ENCODE data around the gene RHOD.

Gene RHOD

DNA sequence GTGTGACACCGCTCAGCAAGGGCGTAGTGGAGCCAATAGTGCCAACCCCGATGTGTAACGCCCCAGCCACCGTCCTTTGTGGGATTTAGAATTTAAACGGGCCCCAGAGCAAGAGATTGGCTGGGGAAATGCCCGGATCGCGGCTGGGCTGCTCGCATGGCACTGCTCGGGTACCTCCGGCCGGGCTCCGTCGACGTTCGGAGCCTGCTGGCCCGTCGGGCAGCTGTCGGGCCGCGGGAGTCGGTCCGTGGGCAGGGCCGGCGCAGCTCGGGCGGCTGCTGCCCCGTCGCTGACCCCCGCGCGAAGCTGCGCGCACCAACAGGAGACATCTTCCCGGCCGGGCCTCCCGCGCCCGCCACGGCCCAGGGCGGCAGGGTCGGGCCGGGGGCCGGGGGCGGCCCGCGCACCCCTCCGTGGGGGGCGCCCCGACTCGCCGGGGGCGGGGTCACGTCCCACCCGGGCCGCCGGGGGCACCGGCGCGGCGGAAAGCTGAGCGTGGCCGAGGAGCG lies 61.1 kb downstream of the RHOD start:
- peak; percentile 39 for DNase-seq

DNA sequence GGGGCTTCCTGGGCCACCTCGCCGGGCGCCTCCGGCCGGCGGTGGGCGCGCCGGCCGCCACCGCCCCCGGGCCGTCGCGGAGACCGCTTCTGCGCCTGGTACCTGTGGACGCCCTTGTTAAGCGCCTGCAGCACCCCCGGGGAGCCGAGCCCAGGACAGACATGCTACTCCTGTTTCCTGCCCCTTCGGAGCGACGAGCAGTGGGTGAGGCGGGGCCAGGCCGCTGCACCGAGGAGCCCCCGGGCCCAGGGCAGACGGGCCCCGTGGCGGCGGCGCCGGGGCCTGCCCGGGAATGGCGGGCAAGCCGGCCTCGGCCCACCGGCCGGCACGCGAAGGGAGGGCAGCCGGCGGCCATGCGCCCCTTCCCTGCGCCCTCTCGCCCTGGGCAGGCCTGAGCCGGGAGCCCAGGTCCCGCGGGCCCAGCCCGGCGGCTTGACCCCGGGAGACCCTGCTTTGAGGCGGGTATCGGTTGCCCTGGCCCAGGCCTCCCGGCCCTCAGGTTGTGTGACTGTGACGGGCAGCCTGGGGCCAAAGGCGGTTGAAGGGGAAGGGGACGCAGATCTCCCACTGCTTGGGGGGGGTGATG lies 61.6 kb downstream of the RHOD start:
- DNase-seq: peak; percentile 56

DNA sequence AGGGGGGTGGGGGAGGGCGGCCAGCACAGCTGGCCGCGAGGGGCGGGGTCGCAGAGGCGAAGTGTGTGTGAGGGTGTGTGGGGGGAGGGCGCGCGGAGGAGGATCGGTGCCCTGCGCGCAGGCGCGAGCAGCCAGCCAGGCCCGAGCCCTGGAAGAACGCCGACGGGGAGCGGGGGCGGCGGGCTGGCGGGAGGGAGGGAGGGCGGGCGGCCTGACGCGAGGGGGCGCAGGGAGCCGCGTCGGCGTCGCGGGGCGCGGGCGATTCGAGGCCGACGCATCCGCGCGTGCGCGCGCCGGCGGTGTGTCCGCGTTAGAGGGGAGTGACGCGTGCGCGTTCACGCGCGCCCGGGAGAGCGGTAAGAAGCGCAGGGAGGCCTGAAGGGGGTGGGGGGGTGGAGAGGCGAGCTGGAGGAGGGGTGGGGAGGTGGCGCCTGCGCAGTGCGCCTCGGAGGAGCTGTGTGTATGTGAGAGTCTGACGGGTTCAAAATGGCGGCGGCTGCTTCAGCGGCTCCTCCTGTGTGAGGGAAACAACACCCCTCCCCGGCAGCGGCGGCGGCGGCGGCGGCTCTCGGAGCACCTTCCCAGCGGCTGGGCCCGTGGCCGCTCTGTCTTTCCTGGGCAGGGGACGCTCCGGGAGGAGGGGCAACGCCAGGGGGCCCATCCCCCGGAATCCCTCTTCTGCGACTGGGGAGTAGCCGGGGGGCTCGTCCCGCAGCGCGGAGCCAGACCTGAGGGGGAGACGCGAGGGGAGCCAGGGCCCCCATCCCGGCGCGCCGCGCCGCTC lies 62.3 kb downstream of the RHOD start, which contains the start of gene KDM2A:
Gene KDM2A (plus strand): TSS at position 463 of the 784 bp plus-strand sequence. CDS start 2,054 bp downstream, outside the sequence.
- peak; percentile 99 for DNase-seq

DNA sequence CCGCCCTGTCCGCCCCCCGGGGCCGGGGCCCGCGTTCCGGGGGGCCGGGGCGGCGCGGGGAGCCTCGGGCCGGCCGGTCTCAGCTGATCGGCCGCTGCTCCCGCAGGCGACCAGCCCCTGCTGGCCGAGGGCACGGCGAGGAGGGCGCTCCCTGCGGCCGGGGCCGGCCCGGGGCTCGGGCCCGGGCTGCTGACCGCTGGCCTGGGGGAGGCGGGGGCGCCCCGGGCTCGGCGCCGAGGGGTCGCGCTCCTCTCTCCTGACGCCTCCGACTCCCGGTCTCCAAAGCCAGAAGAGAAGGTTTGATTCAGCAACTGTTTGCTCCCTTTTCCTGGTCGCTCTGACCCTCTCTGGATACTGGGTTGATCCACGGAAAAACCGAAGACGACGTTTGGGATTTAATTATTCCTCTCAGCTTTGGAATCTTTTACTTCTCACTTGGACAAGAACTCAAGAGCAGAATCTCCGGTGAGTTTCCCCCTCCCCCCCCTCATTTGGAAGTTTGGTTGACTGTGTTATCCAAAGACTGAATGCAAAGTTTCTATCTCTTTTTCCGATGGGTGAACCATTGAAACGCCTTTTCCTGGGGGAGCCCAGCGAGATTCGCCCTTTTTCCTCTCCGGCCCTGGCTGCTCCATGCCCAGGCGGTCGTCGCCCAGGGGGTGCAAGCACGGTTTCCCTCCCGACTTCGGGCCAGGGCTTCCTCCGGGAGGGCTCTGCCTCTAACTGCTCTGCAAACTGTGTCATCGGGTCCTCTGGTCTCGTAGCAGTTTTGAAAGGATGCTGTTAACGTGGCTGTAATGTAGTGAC lies 63.1 kb downstream of the RHOD start:
- DNase-seq: peak; percentile 12

DNA sequence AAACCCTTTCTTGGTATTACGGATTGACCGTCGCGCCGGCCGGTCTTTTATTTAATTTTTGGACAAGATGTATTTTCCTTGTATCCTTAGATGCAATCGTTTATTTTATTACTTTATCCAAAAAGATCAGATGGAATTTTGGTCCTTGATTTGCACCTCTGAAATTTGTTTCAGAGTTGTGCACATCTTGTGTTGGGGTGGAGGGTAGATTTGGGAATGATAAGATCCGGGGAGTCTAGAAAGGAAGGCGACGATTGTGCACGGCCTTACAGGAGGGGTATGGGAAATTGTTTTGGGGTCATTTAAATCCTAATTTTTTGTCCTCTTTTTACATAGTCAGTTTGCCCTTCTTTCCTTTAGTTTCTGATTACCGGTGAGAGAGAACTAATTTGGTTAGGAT lies 63.8 kb downstream of the RHOD start:
- DNase-seq: no peak

DNA sequence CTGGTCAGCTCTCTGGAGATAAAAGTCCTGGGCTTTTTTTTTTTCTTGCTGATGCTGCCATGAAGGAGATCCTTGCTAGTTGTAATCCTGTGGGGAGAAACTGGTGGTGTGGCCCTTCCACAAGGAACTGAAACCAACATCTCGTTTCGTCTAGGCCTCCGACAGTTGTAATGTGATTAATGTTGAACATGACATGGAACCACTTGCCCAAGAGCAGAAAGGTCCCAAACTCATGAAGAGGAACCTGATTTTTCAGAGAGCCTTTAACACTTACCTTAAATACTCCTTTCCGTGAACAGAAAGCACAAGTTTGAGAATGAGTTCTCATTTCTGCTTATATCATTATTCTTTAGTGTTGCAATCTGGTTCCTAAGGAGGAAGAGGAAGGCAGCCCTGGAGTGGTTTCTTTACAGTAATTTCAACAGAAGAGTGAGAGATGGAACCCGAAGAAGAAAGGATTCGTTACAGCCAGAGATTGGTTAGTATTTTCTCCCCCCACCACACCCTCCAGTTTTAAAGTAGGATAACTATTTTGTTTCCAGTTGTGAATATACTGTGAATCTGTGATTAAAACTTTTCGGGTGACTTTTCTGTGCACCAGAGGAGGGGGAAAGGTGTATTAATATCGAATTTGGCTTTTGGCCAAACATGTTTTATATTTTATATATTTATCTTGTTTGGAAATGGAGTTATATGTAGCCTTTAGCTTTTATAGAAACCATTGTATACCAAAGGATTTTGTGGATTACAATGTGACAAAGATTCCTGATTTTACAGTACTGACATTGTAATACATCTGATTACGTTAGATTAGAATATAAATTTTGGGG lies 64.4 kb downstream of the RHOD start:
- DNase-seq: no peak
